ENCODE results near the gene BABAM1.
A peak's percentile ranks its signal among the peaks of the same experiment; 100 is the strongest.

The BABAM1 gene

GRCh38 chr19:17266975-17267788, at the start of gene BABAM1:
BABAM1 (plus strand) TSS chr19:17267443; CDS start chr19:17268807, 1,364 bp downstream.
- DNase-seq: peak; percentile 97 to 99

- DNase-seq: no peak
These were observed 48.0 kb upstream of the BABAM1 start for GRCh38 chr19:17219286-17219685.

- DNase-seq: no peak
These were observed 47.0 kb upstream of the BABAM1 start for GRCh38 chr19:17220207-17220758.

- DNase-seq: no peak
These were observed 42.2 kb upstream of the BABAM1 start for GRCh38 chr19:17225053-17225452.

- peak; percentile 94 to 97 for DNase-seq
These were observed 41.0 kb upstream of the BABAM1 start, which contains the start of gene OCEL1 for GRCh38 chr19:17226002-17226933. OCEL1 (plus strand) TSS chr19:17226226; CDS start chr19:17226248, 22 bp downstream.

- DNase-seq: no peak
These were observed 39.4 kb upstream of the BABAM1 start for GRCh38 chr19:17227798-17228367.

- DNase-seq: no peak
These were observed 37.4 kb upstream of the BABAM1 start for GRCh38 chr19:17229890-17230289.

- no peak for DNase-seq
These were observed 35.0 kb upstream of the BABAM1 start for GRCh38 chr19:17232258-17232657.

GRCh38 chr19:17234911-17235299, 32.3 kb upstream of the BABAM1 start:
- DNase-seq: peak; percentile 31 to 35

- DNase-seq: peak; percentile 52 to 57
These were observed 31.8 kb upstream of the BABAM1 start for GRCh38 chr19:17235300-17235970.

- no peak for DNase-seq
These were observed 31.1 kb upstream of the BABAM1 start for GRCh38 chr19:17235971-17236777.

GRCh38 chr19:17236811-17237543, 30.3 kb upstream of the BABAM1 start:
- DNase-seq: no peak

GRCh38 chr19:17237747-17238706, 29.2 kb upstream of the BABAM1 start:
- no peak for DNase-seq

GRCh38 chr19:17240062-17240752, 27.0 kb upstream of the BABAM1 start:
- no peak for DNase-seq

GRCh38 chr19:17240826-17241399, 26.3 kb upstream of the BABAM1 start:
- DNase-seq: no peak

GRCh38 chr19:17242431-17243208, 24.6 kb upstream of the BABAM1 start:
- no peak for DNase-seq

GRCh38 chr19:17243211-17243829, 23.9 kb upstream of the BABAM1 start:
- no peak for DNase-seq
